Loucy (cell line): ENCODE measurements around the gene NXN.

Source experiments
- EZH2phosphoT487 ChIP-seq: fragments of 200-600 bp; IDR thresholded peaks from 2 replicates; pipeline ENCODE4 v1.6.1; 2018; ENCODE audit warnings: antibody characterized with exemption, mild to moderate bottlenecking, moderate library complexity, borderline replicate concordance
- TF ChIP-seq, protein P1 (sequence below): fragments of 200-600 bp; sonication (generic); conservative IDR thresholded peaks from 2 replicates; pipeline ENCODE4 v1.5.1; 2014; ENCODE audit warnings: mild to moderate bottlenecking, antibody characterized with exemption, low read length

DNA sequence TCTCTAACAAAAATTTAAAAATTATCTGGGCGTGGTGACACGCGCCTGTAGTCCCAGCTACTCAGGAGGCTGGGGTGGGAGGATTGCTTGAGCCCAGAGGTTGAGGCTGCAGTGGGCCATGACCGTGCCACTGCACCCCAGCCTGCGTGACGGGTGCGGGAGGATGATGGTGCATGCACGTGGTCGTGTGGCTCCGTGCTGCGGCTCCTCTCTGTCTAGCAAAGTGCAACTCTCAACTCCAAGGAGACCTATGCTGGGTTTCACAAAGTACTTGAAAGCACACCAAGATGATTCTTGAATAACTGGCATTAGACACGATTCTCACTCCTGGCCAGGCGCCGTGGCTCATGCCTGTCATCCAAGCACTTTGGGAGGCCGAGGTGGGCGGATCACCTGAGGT lies 25.8 kb downstream of the NXN start:
- TF ChIP-seq EZH2phosphoT487: no peak
- TF ChIP-seq, protein P1, sequence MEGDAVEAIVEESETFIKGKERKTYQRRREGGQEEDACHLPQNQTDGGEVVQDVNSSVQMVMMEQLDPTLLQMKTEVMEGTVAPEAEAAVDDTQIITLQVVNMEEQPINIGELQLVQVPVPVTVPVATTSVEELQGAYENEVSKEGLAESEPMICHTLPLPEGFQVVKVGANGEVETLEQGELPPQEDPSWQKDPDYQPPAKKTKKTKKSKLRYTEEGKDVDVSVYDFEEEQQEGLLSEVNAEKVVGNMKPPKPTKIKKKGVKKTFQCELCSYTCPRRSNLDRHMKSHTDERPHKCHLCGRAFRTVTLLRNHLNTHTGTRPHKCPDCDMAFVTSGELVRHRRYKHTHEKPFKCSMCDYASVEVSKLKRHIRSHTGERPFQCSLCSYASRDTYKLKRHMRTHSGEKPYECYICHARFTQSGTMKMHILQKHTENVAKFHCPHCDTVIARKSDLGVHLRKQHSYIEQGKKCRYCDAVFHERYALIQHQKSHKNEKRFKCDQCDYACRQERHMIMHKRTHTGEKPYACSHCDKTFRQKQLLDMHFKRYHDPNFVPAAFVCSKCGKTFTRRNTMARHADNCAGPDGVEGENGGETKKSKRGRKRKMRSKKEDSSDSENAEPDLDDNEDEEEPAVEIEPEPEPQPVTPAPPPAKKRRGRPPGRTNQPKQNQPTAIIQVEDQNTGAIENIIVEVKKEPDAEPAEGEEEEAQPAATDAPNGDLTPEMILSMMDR: no peak
